Measurements from ENCODE around the gene TMEM95. TPM values are rescaled to one million over a fixed set of nuclear protein-coding genes. Genes with fewer than 3 reads are reported as not detected.
A peak's percentile ranks its signal among the peaks of the same experiment; 100 is the strongest.
"Not testable (repeated sequence)": the region's sequence is repeated elsewhere in the genome, so short reads cannot be mapped to it uniquely, and the experiment has no call there.

The TMEM95 gene
- total RNA-seq, 2 experiments from 2014 or later = not detected

DNA sequence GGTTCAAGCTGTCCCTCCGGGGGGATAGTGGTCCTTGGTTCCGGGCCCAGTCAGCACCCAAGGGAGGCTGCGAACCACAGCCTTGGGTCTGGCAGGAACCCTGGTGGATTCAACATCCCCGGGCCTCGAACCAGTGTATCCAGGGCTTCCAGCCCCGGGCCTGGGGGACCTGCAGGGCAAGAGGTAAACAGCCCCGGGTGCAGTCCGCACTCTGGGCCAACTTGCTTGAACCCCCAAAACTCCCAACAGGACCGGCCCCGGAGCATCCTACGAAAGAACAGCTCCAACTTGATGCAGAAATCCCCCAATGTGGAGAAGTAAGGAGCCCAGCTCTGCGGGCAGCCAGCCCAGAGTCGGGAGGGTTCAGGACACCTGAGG, 24.3 kb upstream of the TMEM95 start:
- H3K9me3 Mint-ChIP-seq = no peaks in the 10 kb centered on the region

DNA sequence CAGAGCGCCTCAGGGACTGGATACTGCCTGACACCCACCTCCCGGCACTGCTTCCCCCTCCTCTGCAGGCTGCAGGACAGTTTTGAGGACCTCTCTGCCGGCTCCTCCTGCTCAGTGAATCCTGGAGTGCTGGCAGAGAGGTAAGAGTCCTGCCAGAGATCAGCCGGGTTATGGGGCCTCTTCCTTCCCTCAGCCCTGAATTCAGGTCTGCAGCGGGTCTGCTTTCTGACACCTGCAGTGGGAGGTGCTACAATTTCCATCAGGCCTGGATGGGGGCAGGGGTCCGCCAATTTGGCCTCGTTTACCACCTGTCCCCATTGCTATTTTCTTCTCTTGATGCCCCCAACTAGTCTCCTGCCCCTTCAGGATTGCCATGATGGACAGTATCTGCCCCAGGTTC, 22.8 kb upstream of the TMEM95 start:
- Mint-ChIP-seq H3K27me3 (no peaks in the 10 kb centered on the region), H3K4me3 (peak overlapping the region; percentile 48), H3K4me1 (ENCODE audit: low read depth) (peaks cover 53% of the 10 kb centered on the region), H3K36me3 (ENCODE audit: low read depth) (peaks cover 7% of the 10 kb centered on the region), H3K9me3 (no peaks in the 10 kb centered on the region), H3K27ac (peak overlapping the region; percentile 78)
- intact Hi-C loops (cut with micrococcal nuclease) = no loop called here
- ChIA-PET CTCF (no interaction called here), POLR2A (interaction anchor here (1.1 to 1.7 kb wide), 2 partner anchors 17 to 22 kb away, joined by 3 to 6 read pairs; no protein-coding TSS in a partner anchor)
- ATAC-seq (no peak), DNase-seq (no peak)
- TF ChIP-seq, protein P1, sequence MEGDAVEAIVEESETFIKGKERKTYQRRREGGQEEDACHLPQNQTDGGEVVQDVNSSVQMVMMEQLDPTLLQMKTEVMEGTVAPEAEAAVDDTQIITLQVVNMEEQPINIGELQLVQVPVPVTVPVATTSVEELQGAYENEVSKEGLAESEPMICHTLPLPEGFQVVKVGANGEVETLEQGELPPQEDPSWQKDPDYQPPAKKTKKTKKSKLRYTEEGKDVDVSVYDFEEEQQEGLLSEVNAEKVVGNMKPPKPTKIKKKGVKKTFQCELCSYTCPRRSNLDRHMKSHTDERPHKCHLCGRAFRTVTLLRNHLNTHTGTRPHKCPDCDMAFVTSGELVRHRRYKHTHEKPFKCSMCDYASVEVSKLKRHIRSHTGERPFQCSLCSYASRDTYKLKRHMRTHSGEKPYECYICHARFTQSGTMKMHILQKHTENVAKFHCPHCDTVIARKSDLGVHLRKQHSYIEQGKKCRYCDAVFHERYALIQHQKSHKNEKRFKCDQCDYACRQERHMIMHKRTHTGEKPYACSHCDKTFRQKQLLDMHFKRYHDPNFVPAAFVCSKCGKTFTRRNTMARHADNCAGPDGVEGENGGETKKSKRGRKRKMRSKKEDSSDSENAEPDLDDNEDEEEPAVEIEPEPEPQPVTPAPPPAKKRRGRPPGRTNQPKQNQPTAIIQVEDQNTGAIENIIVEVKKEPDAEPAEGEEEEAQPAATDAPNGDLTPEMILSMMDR (IDR thresholded peaks at IDR 0.05) = no peak

More for the DNA sequence above, 24.3 kb upstream of the TMEM95 start:
- H3K4me1 Mint-ChIP-seq (ENCODE audit: low read depth) = peaks cover 51% of the 10 kb centered on the region
- ATAC-seq (no peak), DNase-seq (no peak)
- CTCF ChIA-PET = interaction anchor here (1.1 to 3.0 kb wide), 2 partner anchors 20 to 106 kb away, joined by 3 to 9 read pairs; no protein-coding TSS in a partner anchor
- intact Hi-C loops (cut with micrococcal nuclease) = no loop called here
- POLR2A ChIA-PET = interaction anchor here (1.1 to 10.5 kb wide), 9 partner anchors 11 to 250 kb away, joined by 3 to 150 read pairs (median 6); partner anchors contain the start of gene GPS2
- TF ChIP-seq, protein P1 (IDR thresholded peaks at IDR 0.05) = no peak
- H3K4me3 Mint-ChIP-seq = peak overlapping the region; percentile 80
- H3K27ac Mint-ChIP-seq = peak overlapping the region; percentile 96
- H3K36me3 Mint-ChIP-seq (ENCODE audit: low read depth) = peaks cover 4% of the 10 kb centered on the region
- no peaks in the 10 kb centered on the region for H3K27me3 Mint-ChIP-seq

DNA sequence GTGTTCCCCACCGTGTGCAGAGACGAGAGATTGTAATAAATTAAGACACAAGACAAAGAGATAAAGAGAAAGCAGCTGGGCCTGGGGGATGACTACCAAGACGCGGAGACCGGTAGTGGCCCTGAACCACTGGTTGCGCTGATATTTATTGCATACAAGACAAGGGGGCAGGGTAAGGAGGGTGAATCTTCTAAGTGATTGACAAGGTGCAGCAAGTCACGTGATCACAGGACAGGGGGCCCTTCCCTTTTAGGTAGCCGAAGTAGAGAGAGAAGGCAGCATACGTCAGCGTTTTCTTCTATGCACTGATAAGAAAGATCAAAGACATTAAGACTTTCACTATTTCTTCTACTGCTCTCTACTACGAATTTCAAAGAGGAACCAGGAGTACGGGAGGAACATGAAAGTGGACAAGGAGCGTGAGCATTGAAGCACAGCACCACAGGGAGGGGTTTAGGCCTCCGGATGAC, 22.3 kb upstream of the TMEM95 start:
- H3K27ac Mint-ChIP-seq = peak overlapping the region; percentile 78
- DNase-seq = peak; percentile 74
- peaks cover 51% of the 10 kb centered on the region for H3K4me1 Mint-ChIP-seq (ENCODE audit: low read depth)
- H3K4me3 Mint-ChIP-seq = peak overlapping the region; percentile 48
- intact Hi-C loops (cut with micrococcal nuclease); ATAC-seq; H3K9me3 Mint-ChIP-seq; H3K27me3 Mint-ChIP-seq: not testable (repeated sequence)
- POLR2A ChIA-PET = interaction anchor here (1.1 kb wide), 1 partner anchor 23 kb away, joined by 3 read pairs; no protein-coding TSS in a partner anchor
- H3K36me3 Mint-ChIP-seq (ENCODE audit: low read depth) = peaks cover 12% of the 10 kb centered on the region
- CTCF ChIA-PET = interaction anchor here (0.6 to 1.3 kb wide), 2 partner anchors 23 to 200 kb away, joined by 3 read pairs; no protein-coding TSS in a partner anchor

DNA sequence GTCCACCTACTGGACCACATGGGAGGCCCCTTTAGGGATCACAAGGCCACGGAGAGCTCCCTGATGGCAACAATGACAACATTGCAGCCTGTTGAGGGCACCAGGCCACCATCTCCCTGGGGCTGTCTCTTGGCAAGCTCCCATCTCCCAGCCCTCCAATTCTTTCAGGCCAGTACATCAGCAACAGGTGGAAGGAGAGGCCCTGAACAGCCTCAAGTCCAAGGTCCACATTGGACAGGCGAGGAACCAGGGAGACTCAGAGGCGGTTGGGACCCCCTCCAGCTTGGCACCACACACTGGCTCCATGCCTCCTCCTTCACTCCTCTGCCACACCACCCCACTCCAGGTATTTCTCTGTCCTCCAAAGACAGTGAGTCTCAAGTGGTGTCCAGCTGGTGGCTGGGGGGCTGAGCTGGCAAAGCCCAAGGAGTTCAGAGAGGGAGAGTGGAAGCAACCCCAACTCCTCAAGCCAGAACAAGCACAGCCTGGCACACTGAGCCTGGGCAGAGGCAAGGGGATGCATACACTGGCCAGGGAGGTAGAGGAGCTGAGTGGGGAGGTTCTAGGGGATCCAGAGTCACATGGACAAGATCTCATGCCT, 19.9 kb upstream of the TMEM95 start:
- peak overlapping the region; percentile 89 for H3K4me3 Mint-ChIP-seq
- POLR2A ChIA-PET = interaction anchor here (0.6 to 7.8 kb wide), 11 partner anchors 9 to 352 kb away, joined by 3 to 87 read pairs (median 3); partner anchors contain the start of genes ACADVL, DLG4, GPS2 and KCTD11
- CTCF ChIA-PET = interaction anchor here (1.2 to 6.3 kb wide), 5 partner anchors 11 to 39 kb away, joined by 3 to 60 read pairs (median 21); no protein-coding TSS in a partner anchor
- peak overlapping the region; percentile 93 for H3K27ac Mint-ChIP-seq
- no peak for ATAC-seq
- peaks cover 25% of the 10 kb centered on the region for H3K36me3 Mint-ChIP-seq (ENCODE audit: low read depth)
- H3K4me1 Mint-ChIP-seq (ENCODE audit: low read depth) = peaks cover 49% of the 10 kb centered on the region
- intact Hi-C loops (cut with micrococcal nuclease) = no loop called here
- TF ChIP-seq, protein P1 (IDR thresholded peaks at IDR 0.05) = no peak
- H3K9me3 Mint-ChIP-seq = no peaks in the 10 kb centered on the region
- DNase-seq = no peak
- no peaks in the 10 kb centered on the region for H3K27me3 Mint-ChIP-seq

DNA sequence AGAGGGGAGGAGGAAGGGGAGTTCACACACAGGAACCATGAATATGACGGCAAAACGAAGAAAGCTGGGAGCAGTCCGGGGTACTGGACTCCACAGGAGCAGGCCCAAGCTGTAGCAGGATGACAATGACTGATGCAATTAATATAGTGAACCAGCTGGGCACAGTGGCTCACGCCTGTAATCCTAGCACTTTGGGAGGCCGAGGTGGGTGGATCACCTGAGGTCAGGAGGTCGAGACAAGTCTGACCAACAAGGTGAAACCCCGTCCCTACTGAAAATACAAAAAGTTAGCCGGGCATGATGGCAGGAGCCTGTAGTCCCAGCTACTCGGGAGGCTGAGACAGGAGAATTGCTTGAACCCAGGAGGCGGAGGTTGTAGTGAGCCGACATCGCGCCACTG, 19.2 kb upstream of the TMEM95 start:
- intact Hi-C loops (cut with micrococcal nuclease) = not testable (repeated sequence)
- peak overlapping the region; percentile 93 for H3K27ac Mint-ChIP-seq
- peaks cover 47% of the 10 kb centered on the region for H3K4me1 Mint-ChIP-seq (ENCODE audit: low read depth)

More for the DNA sequence above, 19.2 kb upstream of the TMEM95 start:
- H3K9me3 Mint-ChIP-seq, DNase-seq, H3K27me3 Mint-ChIP-seq, ATAC-seq: not testable (repeated sequence)
- POLR2A ChIA-PET = interaction anchor here (0.9 to 7.8 kb wide), 14 partner anchors 8 to 351 kb away, joined by 3 to 87 read pairs (median 4); partner anchors contain the start of genes ACADVL, DLG4, GPS2 and KCTD11
- Mint-ChIP-seq H3K4me3 (peak overlapping the region; percentile 89), H3K36me3 (ENCODE audit: low read depth) (peaks cover 27% of the 10 kb centered on the region)
- CTCF ChIA-PET = interaction anchor here (0.9 to 6.3 kb wide), 5 partner anchors 11 to 22 kb away, joined by 3 to 60 read pairs (median 21); partner anchors contain the start of gene TMEM95

All from activated CD8-positive, alpha-beta T cell treated with anti-CD3 and anti-CD28 coated beads for 36 hours (primary cell).